Measurements from ENCODE around the gene CDC37L1.

The CDC37L1 gene

GRCh38 chr9:4709380-4709779 is 30.0 kb downstream of the CDC37L1 start (continued):
- TF ChIP-seq, protein P1, sequence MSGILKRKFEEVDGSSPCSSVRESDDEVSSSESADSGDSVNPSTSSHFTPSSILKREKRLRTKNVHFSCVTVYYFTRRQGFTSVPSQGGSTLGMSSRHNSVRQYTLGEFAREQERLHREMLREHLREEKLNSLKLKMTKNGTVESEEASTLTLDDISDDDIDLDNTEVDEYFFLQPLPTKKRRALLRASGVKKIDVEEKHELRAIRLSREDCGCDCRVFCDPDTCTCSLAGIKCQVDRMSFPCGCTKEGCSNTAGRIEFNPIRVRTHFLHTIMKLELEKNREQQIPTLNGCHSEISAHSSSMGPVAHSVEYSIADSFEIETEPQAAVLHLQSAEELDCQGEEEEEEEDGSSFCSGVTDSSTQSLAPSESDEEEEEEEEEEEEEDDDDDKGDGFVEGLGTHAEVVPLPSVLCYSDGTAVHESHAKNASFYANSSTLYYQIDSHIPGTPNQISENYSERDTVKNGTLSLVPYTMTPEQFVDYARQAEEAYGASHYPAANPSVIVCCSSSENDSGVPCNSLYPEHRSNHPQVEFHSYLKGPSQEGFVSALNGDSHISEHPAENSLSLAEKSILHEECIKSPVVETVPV (CRISPR knock-in tag; IDR thresholded peaks at IDR 0.05): no peak
- TF ChIP-seq ZNF8 (CRISPR knock-in tag; IDR thresholded peaks at IDR 0.05): no peak
- TF ChIP-seq, protein P2, sequence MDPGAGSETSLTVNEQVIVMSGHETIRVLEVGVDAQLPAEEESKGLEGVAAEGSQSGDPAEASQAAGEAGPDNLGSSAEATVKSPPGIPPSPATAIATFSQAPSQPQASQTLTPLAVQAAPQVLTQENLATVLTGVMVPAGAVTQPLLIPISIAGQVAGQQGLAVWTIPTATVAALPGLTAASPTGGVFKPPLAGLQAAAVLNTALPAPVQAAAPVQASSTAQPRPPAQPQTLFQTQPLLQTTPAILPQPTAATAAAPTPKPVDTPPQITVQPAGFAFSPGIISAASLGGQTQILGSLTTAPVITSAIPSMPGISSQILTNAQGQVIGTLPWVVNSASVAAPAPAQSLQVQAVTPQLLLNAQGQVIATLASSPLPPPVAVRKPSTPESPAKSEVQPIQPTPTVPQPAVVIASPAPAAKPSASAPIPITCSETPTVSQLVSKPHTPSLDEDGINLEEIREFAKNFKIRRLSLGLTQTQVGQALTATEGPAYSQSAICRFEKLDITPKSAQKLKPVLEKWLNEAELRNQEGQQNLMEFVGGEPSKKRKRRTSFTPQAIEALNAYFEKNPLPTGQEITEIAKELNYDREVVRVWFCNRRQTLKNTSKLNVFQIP (CRISPR knock-in tag; IDR thresholded peaks at IDR 0.05; ENCODE audit: borderline replicate concordance, low read depth): no peak
- TF ChIP-seq SNAI2 (CRISPR knock-in tag; IDR thresholded peaks at IDR 0.05): no peak
- no peak for TF ChIP-seq OSR1 (CRISPR knock-in tag; IDR thresholded peaks at IDR 0.05)
- no peak for TF ChIP-seq TCF4 (CRISPR knock-in tag; IDR thresholded peaks at IDR 0.05; ENCODE audit: borderline replicate concordance)

- no peak for TF ChIP-seq TOX (CRISPR knock-in tag; IDR thresholded peaks at IDR 0.05; ENCODE audit: borderline replicate concordance)
- no peak for ATAC-seq
Measured at GRCh38 chr9:4713849-4714248, 34.5 kb downstream of the CDC37L1 start.

- no peak for ATAC-seq
- TF ChIP-seq OSR1 (CRISPR knock-in tag; IDR thresholded peaks at IDR 0.05): no peak
- TF ChIP-seq ZNF70 (CRISPR knock-in tag; IDR thresholded peaks at IDR 0.05): no peak
- TF ChIP-seq SNAI2 (CRISPR knock-in tag; IDR thresholded peaks at IDR 0.05): no peak
- TF ChIP-seq, protein P3, sequence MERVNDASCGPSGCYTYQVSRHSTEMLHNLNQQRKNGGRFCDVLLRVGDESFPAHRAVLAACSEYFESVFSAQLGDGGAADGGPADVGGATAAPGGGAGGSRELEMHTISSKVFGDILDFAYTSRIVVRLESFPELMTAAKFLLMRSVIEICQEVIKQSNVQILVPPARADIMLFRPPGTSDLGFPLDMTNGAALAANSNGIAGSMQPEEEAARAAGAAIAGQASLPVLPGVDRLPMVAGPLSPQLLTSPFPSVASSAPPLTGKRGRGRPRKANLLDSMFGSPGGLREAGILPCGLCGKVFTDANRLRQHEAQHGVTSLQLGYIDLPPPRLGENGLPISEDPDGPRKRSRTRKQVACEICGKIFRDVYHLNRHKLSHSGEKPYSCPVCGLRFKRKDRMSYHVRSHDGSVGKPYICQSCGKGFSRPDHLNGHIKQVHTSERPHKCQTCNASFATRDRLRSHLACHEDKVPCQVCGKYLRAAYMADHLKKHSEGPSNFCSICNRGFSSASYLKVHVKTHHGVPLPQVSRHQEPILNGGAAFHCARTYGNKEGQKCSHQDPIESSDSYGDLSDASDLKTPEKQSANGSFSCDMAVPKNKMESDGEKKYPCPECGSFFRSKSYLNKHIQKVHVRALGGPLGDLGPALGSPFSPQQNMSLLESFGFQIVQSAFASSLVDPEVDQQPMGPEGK (CRISPR knock-in tag; IDR thresholded peaks at IDR 0.05; ENCODE audit: borderline replicate concordance): no peak
- TF ChIP-seq ZNF8 (CRISPR knock-in tag; IDR thresholded peaks at IDR 0.05): no peak
- no peak for TF ChIP-seq ARNTL (CRISPR knock-in tag; IDR thresholded peaks at IDR 0.05; ENCODE audit: borderline replicate concordance, low read depth)
- TF ChIP-seq ZNF565 (CRISPR knock-in tag; conservative IDR thresholded peaks at IDR 0.05; ENCODE audit: low read depth): no peak
- TF ChIP-seq ZC3H10 (CRISPR knock-in tag; IDR thresholded peaks at IDR 0.05): no peak
- TF ChIP-seq PPARA (CRISPR knock-in tag; IDR thresholded peaks at IDR 0.05; ENCODE audit: borderline replicate concordance): no peak
- TF ChIP-seq CREB5 (CRISPR knock-in tag; IDR thresholded peaks at IDR 0.05; ENCODE audit: low read depth): no peak
- TF ChIP-seq ISL1 (CRISPR knock-in tag; IDR thresholded peaks at IDR 0.05): no peak
- TF ChIP-seq ZFP30 (CRISPR knock-in tag; IDR thresholded peaks at IDR 0.05): no peak
- no peak for TF ChIP-seq CSDC2 (CRISPR knock-in tag; IDR thresholded peaks at IDR 0.05)
- no peak for TF ChIP-seq ESRRG (CRISPR knock-in tag; IDR thresholded peaks at IDR 0.05)
- TF ChIP-seq BACH2 (CRISPR knock-in tag; IDR thresholded peaks at IDR 0.05; ENCODE audit: borderline replicate concordance): no peak
- TF ChIP-seq, protein P2 (CRISPR knock-in tag; IDR thresholded peaks at IDR 0.05; ENCODE audit: borderline replicate concordance, low read depth): no peak
- TF ChIP-seq, protein P4, sequence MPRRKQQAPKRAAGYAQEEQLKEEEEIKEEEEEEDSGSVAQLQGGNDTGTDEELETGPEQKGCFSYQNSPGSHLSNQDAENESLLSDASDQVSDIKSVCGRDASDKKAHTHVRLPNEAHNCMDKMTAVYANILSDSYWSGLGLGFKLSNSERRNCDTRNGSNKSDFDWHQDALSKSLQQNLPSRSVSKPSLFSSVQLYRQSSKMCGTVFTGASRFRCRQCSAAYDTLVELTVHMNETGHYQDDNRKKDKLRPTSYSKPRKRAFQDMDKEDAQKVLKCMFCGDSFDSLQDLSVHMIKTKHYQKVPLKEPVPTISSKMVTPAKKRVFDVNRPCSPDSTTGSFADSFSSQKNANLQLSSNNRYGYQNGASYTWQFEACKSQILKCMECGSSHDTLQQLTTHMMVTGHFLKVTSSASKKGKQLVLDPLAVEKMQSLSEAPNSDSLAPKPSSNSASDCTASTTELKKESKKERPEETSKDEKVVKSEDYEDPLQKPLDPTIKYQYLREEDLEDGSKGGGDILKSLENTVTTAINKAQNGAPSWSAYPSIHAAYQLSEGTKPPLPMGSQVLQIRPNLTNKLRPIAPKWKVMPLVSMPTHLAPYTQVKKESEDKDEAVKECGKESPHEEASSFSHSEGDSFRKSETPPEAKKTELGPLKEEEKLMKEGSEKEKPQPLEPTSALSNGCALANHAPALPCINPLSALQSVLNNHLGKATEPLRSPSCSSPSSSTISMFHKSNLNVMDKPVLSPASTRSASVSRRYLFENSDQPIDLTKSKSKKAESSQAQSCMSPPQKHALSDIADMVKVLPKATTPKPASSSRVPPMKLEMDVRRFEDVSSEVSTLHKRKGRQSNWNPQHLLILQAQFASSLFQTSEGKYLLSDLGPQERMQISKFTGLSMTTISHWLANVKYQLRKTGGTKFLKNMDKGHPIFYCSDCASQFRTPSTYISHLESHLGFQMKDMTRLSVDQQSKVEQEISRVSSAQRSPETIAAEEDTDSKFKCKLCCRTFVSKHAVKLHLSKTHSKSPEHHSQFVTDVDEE (CRISPR knock-in tag; IDR thresholded peaks at IDR 0.05): no peak
- no peak for TF ChIP-seq GLIS3 (CRISPR knock-in tag; IDR thresholded peaks at IDR 0.05)
Measured at GRCh38 chr9:4714266-4715016, 35.1 kb downstream of the CDC37L1 start.

All from SK-N-SH treated with all-trans-retinoic acid at 6 μM for 48 hours (cell line).